Colon (tissue), 2 donors: Measurements from ENCODE around the gene PYGO2.
"Not testable (repeated sequence)": the region's sequence is repeated elsewhere in the genome, so short reads cannot be mapped to it uniquely, and the experiment has no call there.

Source experiments
- FAIRE-seq: peaks from 2 replicates; lab custom pipeline; 2012; peaks lifted over from hg19 to GRCh38; lab: Jason Lieb, UNC
- donor health status: control.
- donor health status: control.

PYGO2 gene

GRCh38 chr1:154999571-155000410 lies 38.2 kb upstream of the PYGO2 start:
- no peak for FAIRE-seq

DNA sequence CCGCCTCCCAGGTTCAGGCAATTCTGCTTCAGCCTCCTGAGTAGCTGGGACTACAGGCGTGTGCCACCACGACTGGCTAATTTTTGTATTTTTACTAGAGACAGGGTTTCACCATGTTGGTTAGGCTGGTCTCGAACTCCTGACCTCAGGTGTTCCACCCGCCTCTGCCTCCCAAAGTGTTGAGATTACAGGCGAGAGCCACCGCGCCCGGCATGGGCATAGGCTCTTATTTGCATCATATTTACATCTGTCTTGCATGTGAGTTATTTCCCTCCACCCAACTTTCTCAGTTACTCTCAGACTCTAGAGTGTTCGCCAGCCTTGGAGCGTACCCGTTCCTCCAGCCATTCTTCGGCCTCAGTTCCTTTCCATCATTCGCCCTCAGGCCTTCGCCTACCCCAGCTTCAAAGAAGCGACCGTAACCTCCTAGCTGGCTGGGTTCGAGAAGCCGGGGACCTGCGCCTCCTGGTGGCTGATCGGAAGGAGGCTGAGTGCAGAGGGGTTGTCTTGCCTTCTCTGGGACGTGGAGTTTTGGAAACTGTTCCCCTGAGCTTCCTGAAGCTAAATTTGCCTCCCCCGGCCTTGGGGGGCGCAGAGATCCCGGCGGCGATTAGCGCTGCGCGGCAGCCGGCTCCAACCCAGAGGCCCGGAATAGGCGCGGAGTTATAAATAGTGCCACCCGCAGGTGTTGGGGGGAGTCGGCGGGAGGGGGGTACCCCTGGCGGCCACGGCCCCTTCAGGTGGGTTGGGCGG lies 37.4 kb upstream of the PYGO2 start:
- no peak for FAIRE-seq

DNA sequence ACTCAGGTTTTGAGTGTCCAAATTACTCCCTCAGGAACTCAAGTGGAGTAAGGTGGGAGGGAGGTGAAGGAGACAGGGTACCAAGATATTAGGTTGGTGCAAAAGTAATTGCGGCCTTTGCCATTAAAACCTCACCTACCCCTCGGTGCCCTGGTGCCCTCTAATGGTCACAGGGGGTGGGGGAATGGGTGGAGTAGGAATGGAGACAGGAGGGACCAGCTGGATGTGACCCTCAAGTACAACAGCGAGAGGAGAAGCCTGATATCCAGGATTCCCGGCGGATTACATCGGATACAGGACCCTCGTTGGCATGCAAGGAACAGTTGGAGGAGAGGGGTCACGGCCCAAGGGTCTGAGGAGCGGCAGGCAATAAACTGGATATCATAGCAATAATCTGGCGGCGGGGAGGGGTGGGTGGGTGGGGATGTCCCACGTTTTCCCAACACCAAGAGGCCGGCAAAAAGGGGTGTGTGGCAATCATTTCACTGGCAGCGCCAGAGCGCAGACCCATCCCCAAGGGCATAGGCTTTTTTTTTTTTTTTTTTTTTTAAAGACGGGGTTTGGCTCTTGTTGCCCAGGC lies 36.7 kb upstream of the PYGO2 start:
- FAIRE-seq: no peak

DNA sequence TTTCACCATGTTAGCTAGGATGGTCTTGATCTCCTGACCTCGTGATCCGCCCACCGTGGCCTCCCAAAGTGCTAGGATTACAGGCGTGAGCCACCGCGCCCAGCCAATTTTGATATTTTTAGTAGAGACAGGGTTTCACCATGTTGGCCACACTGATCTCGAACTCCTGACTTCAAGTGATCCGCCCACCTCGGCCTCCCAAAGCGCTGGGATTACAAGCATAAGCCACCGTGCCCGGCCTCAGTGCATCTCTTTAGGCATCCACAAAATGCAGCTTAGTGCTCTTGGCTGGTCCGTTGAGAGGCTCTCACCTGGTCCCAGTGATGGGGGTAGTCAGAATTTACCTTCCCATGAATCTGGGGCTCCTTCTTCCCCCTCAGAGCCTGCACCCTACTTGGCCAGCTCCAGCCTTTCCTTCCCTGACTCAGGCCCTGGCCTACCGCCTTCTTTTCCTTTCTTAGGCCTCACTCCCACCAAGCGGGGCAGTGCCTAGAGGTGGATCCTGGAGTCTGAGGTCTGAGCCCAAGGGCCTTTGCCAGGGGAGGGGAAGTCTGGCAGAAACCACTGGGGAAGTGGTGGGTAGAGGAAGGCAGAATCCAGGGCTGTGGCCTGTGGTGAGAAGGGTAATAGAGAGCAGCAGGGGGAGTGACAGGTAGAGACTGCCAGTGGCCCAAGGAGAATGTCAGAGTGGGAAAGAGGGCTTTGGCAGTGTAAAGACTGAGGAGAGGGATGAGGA lies 35.6 kb upstream of the PYGO2 start:
- no peak for FAIRE-seq

DNA sequence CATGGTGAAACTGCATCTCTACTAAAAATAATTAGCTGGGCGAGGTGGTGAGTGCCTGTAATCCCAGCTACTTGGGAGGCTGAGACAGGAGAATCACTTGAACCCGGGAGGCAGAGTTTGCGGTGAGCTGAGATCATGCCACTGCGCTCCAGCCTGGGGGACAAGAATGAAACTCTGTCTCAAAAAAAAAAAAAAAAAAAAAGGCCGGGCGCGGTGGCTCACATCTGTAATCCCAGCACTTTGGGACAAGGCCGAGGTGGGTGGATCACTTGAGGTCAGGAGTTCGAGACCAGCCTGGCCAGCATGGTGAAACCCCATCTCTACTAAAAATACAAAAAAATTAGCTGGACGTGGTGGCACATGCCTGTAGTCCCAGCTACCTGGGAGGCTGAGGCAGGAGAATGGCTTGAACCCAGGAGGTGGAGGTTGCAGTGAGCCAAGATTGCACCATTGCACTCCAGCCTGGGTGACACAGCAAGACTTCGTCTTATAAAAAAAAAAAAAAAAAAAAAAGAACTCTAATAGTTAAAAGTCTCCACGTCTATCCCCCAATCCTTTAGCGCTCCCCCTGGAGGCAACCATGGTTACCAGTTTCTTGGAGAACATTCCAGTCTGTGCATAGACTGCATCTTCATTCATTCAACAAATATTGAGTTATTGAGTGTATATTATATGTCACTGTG lies 33.9 kb upstream of the PYGO2 start:
- FAIRE-seq: not testable (repeated sequence)

DNA sequence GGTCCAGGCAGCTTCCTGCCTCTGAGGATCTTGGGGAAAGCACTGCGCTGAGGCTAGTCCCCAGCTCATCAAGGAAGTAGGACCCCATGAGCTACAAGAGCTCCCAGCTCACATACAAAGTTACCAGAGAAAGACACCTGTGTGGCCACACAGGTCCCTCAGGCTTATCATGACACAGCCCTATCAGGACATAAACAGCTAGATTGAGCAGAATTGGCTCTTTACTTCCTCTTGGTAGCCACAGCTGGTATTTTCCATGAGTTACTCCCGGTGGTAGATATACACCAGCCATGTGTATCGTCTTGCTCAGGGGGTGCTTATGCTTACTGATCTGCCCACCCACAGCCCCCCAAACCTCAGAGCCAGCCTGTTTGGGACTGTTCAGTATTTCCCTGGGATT lies 33.0 kb upstream of the PYGO2 start:
- no peak for FAIRE-seq

DNA sequence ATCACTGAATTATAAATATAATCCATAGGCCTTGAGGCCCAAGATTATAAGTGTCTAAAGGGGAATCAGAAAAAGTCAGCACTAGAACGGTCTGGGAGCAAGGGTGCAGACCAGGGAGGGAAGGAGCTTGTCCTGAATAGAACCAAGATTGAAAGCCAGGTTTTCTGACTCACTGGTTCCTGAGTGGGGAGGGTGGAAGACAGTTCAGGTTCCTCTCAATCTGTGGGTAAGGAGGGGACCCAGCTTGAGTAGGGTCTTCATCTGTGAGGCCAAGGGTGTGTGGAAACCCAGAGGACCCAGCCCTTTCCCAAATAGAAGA lies 32.6 kb upstream of the PYGO2 start:
- no peak for FAIRE-seq

DNA sequence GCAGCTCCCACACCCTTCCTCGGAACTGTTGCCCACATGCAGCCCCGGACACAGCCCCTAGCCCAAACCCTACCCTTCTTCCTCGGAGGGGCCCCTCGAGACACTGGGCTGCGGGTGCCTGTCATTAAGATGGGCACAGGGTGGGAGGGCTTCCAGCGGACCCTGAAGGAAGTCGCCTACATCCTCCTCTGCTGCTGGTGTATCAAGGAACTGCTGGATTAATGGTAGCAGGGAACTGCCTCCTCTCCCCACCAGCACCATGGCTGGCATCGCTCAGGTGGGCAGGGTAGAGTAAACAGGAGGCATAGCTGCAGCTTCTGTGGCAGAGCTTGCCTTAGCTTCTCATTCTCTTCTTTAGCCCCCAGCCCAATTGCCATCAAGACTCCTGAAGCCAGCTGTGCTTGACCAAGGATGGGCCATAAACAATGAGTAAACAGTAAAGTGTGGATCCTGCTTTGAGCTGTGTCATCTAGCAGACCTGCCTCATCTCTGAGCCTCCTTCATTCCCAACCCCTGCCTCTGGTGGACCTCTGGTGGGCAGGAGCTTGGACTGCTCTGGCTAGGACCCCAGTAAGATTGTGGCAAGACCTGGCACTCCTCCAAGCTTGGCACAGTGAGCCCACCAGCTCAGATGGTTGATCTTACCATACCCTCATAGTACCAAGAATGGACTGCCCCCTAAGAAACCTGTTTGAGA lies 32.1 kb upstream of the PYGO2 start, which contains the start of gene LENEP:
LENEP (plus strand) TSS at position 15 of the 697 bp plus-strand sequence; CDS start at position 37, 22 bp downstream.
- FAIRE-seq: no peak

GRCh38 chr1:154992721-154993571 lies 31.4 kb upstream of the PYGO2 start:
- FAIRE-seq: no peak

- no peak for FAIRE-seq
Observed at GRCh38 chr1:154990276-154990675, 28.7 kb upstream of the PYGO2 start.

- FAIRE-seq: no peak
Observed at GRCh38 chr1:154989195-154989860, 27.7 kb upstream of the PYGO2 start.

DNA sequence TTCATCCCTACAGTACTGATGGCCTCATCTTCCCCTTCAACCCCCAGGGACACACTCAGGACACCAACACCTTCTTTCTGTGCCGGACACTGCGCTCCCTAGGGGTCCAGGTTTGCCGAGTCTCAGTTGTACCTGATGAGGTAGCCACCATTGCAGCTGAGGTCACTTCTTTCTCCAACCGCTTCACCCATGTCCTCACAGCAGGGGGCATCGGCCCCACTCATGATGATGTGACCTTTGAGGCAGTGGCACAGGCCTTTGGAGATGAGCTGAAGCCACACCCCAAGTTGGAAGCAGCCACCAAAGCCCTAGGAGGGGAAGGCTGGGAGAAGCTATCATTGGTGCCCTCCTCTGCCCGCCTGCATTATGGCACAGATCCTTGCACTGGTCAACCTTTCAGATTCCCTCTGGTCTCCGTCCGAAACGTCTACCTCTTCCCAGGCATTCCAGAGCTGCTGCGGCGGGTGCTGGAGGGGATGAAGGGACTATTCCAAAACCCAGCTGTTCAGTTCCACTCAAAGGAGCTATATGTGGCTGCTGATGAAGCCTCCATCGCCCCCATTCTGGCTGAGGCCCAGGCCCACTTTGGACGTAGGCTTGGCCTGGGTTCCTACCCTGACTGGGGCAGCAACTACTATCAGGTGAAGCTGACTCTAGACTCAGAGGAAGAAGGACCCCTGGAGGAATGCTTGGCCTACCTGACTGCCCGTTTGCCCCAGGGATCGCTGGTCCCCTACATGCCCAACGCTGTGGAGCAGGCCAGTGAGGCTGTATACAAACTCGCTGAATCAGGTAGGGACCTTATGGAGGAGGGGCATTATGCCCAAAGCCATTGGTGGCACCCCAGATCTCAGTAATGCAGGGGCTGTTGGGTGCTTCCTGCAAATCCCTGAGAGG lies 26.7 kb upstream of the PYGO2 start:
- no peak for FAIRE-seq

- FAIRE-seq: no peak
Observed at GRCh38 chr1:154987326-154987725, 25.7 kb upstream of the PYGO2 start.

GRCh38 chr1:154986736-154987135 lies 25.2 kb upstream of the PYGO2 start:
- FAIRE-seq: not testable (repeated sequence)

- no peak for FAIRE-seq
Observed at GRCh38 chr1:154983776-154984466, 22.3 kb upstream of the PYGO2 start.

DNA sequence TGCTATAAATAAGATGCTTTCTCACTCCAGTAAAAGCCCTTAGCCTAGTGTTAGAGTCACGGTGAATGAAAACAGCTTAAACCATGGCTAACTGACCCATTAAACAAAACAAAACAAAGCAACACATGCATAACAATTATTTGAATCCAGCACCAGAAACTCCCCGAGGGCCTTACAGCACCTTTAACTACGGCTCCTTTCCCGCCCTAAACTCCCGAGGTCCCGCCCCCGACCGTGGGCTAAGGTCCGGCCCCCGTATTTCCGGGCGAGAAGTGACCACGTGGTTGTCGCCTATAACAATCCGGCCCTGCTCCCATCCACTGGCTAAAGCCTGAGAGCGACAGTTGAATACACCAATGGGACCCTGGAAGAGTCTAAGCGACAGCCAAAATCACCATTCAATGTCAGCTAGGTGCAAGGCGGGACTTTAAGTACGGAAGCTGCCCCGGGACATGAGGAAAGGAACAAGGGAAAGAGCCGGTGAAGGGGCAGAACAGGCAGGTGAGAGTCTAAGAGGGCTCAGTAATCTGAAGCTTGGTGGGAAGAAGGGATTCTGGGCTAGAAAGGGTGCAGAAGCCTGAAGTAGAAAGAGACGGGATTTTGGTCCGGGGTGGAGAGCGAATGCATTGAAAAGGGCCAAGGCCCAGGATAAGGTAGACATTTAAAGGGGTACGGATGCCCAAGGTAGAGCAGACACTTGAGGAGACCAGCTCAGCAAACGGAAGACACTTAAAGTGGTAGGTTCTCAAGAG lies 21.5 kb upstream of the PYGO2 start, which contains the start of gene FLAD1:
FLAD1 (plus strand) TSS at position 448 of the 752 bp plus-strand sequence. CDS start 351 bp downstream, outside the sequence.
- FAIRE-seq: peak; percentile 85

- FAIRE-seq: no peak
Observed at GRCh38 chr1:154982341-154982740, 20.8 kb upstream of the PYGO2 start.
